ENCODE data around the gene ZBED4. TPM values are rescaled to one million over a fixed set of nuclear protein-coding genes. Genes with fewer than 3 reads are reported as not detected.
A peak's percentile ranks its signal among the peaks of the same experiment; 100 is the strongest.

Gene ZBED4
- total and polyA plus RNA-seq, 10 donors = 2.9 to 23.2 (median 13.9) TPM

GRCh38 chr22:49861642-49862495 lies 8.2 kb downstream of the ZBED4 start:
- Histone ChIP-seq H3K27ac (no peak overlapping the region), H3K9me3 (peaks cover 0 to 20% (median 19%) of the 10 kb centered on the region in 8 donors), H3K4me3 (no peak overlapping the region), H3K27me3 (replicated peaks in 1 of 7) (no peaks in the 10 kb centered on the region), H3K4me1 (peaks cover 0 to 59% (median 16%) of the 10 kb centered on the region in 6 donors), H3K36me3 (peaks cover 0 to 12% (median 0%) of the 10 kb centered on the region in 6 donors)
- intact Hi-C loops (cut with DNase I; ENCODE audit: low total_unique reads) = loop anchor here (10.0 kb wide), 1 partner anchor 53 kb away; the partner anchor contains the start of genes ALG12 and CRELD2
- TF ChIP-seq POLR2A (IDR thresholded peaks at IDR 0.05) = no peak
- TF ChIP-seq CTCF (IDR thresholded peaks at IDR 0.05 in 8 of 11, conservative IDR thresholded peaks at IDR 0.05 in 3 of 11) = no peak
- no peak for TF ChIP-seq POLR2AphosphoS5 (IDR thresholded peaks at IDR 0.05)
- peak; percentile 37 for DNase-seq
- WGBS, 5 donors = 86 to 91% (median 90%) methylated on average over 28 to 29 of the region's 29 CpGs

GRCh38 chr22:49862496-49862776 lies 8.8 kb downstream of the ZBED4 start:
- Histone ChIP-seq H3K4me3 (no peak overlapping the region), H3K4me1 (peaks cover 0 to 58% (median 13%) of the 10 kb centered on the region in 6 donors), H3K9me3 (peaks cover 0 to 26% (median 23%) of the 10 kb centered on the region in 8 donors), H3K27ac (no peak overlapping the region), H3K36me3 (peaks cover 0 to 18% (median 0%) of the 10 kb centered on the region in 6 donors), H3K27me3 (replicated peaks in 1 of 7) (no peaks in the 10 kb centered on the region)
- peak; percentile 49 for DNase-seq
- intact Hi-C loops (cut with DNase I; ENCODE audit: low total_unique reads) = loop anchor here (10.0 kb wide), 1 partner anchor 52 kb away; the partner anchor contains the start of genes ALG12 and CRELD2
- TF ChIP-seq CTCF (IDR thresholded peaks at IDR 0.05 in 8 of 11, conservative IDR thresholded peaks at IDR 0.05 in 3 of 11) (no peak), POLR2A (IDR thresholded peaks at IDR 0.05) (no peak), POLR2AphosphoS5 (IDR thresholded peaks at IDR 0.05) (no peak)
- 68 to 83% (median 80%) methylated on average over 5 of the region's 5 CpGs for WGBS, 5 donors

GRCh38 chr22:49863931-49864330 lies 10.3 kb downstream of the ZBED4 start:
- no peak for DNase-seq
- no peaks in the 10 kb centered on the region for H3K27me3 ChIP-seq (replicated peaks in 1 of 7)
- no peak overlapping the region for H3K27ac ChIP-seq
- peaks cover 0 to 28% (median 0%) of the 10 kb centered on the region in 6 donors for H3K36me3 ChIP-seq
- H3K4me1 ChIP-seq = peaks cover 0 to 52% (median 15%) of the 10 kb centered on the region in 6 donors
- peaks cover 0 to 29% (median 25%) of the 10 kb centered on the region in 8 donors for H3K9me3 ChIP-seq
- no peak overlapping the region for H3K4me3 ChIP-seq
- TF ChIP-seq CTCF (IDR thresholded peaks at IDR 0.05 in 8 of 11, conservative IDR thresholded peaks at IDR 0.05 in 3 of 11) (no peak), POLR2AphosphoS5 (IDR thresholded peaks at IDR 0.05) (no peak), POLR2A (IDR thresholded peaks at IDR 0.05) (no peak)
- 66 to 85% (median 74%) methylated on average over 6 to 7 of the region's 7 CpGs for WGBS, 5 donors
- intact Hi-C loops (cut with DNase I; ENCODE audit: low total_unique reads) = loop anchor here (10.0 kb wide), 1 partner anchor 51 kb away; the partner anchor contains the start of genes ALG12 and CRELD2

- DNase-seq = peak; percentile 61
- no peak for TF ChIP-seq POLR2A (IDR thresholded peaks at IDR 0.05)
- TF ChIP-seq CTCF (IDR thresholded peaks at IDR 0.05 in 8 of 11, conservative IDR thresholded peaks at IDR 0.05 in 3 of 11) = no peak
- TF ChIP-seq POLR2AphosphoS5 (IDR thresholded peaks at IDR 0.05) = no peak
- Histone ChIP-seq H3K4me1 (peaks cover 0 to 46% (median 16%) of the 10 kb centered on the region in 6 donors), H3K27ac (no peak overlapping the region), H3K4me3 (no peak overlapping the region), H3K36me3 (peaks cover 0 to 38% (median 0%) of the 10 kb centered on the region in 6 donors), H3K9me3 (peaks cover 0 to 41% (median 37%) of the 10 kb centered on the region in 8 donors), H3K27me3 (replicated peaks in 1 of 7) (no peaks in the 10 kb centered on the region)
- WGBS, 5 donors = 89 to 94% (median 92%) methylated on average over 17 of the region's 17 CpGs
- intact Hi-C loops (cut with DNase I; ENCODE audit: low total_unique reads) = loop anchor here (10.0 kb wide), 1 partner anchor 50 kb away; the partner anchor contains the start of genes ALG12 and CRELD2
These were observed 11.5 kb downstream of the ZBED4 start for GRCh38 chr22:49865156-49865555.

All from spleen (tissue), 11 donors.